HepG2 (cell line): ENCODE measurements around the gene TLR5. TPM values are rescaled to one million over a fixed set of nuclear protein-coding genes. Genes with fewer than 3 reads are reported as not detected.

Experiments used
- ATAC-seq: fragments of 200-7000 bp; cut with Tn5 transposase; 3 replicates; pipeline ENCODE4 v1.9.1; 2020; ENCODE audit warnings: mild to moderate bottlenecking, moderate library complexity
- BruUV-seq: library from RNA; stranded (reverse); fragments of 400-500 nt; replicated peaks from 2 replicates; lab custom pipeline; 2021; lab: Mats Ljungman, UMichigan
- CTCF ChIA-PET: fragments of 300-600 bp; formaldehyde crosslinking; extraction: SDS; loops from one replicate; lab custom pipeline; 2021; ENCODE audit warnings: low total read pairs, inconsistent platforms, low intra/inter-chr PET ratio; lab: Yijun Ruan, JAX
- POLR2A ChIA-PET: fragments of 350-600 bp; sonication (Branson Sonifier 250); formaldehyde crosslinking; loops from one replicate; lab custom pipeline; 2020; ENCODE audit warnings: antibody characterized with exemption, inconsistent platforms; lab: Yijun Ruan, JAX
- DNase-seq: peaks from one replicate; pipeline ENCODE4 v3.0.0-alpha.2; 2015; ENCODE audit warnings: low spot score
- FAIRE-seq: peaks from 3 replicates; lab custom pipeline; 2011; peaks lifted over from hg19 to GRCh38; lab: Jason Lieb, UNC
- H2AFZ ChIP-seq: one replicate; pipeline ENCODE4 v1.6.1; 2011; ENCODE audit warnings: low read length, inconsistent platforms
- H3K27ac ChIP-seq: fragments of 300-600 bp; 3 replicates; pipeline ENCODE4 v1.8.0; 2011; ENCODE audit warnings: mixed run types, mild to moderate bottlenecking, mixed read lengths, low read length, inconsistent platforms; ENCODE audit not compliant: insufficient read depth; ENCODE audit errors: extremely low read length
- H3K27me3 ChIP-seq, 2 experiments: fragments of 200-600 bp in 1 of 2; 2 replicates in 1 of 2; 3 replicates in 1 of 2; pipeline versions ENCODE4 v1.6.0 to v1.8.0; 2011; ENCODE audit warnings: low read length in 2 of 2, mild to moderate bottlenecking in 2 of 2, moderate library complexity in 2 of 2, inconsistent platforms in 1 of 2; ENCODE audit not compliant: insufficient read depth in 2 of 2, control insufficient read depth in 1 of 2
- H3K36me3 ChIP-seq, 2 experiments: fragments of 200-600 bp in 1 of 2; replicated peaks in 1 of 2; 2 replicates in 1 of 2; 3 replicates in 1 of 2; pipeline versions ENCODE4 v1.5.1 to v1.8.0; 2011; ENCODE audit warnings: low read length in 2 of 2, inconsistent platforms in 1 of 2; ENCODE audit not compliant: insufficient read depth in 2 of 2, control insufficient read depth in 1 of 2
- H3K4me1 ChIP-seq: 2 replicates; pipeline ENCODE4 v1.5.1; 2012; ENCODE audit warnings: low read length, inconsistent platforms; ENCODE audit not compliant: insufficient read depth
- H3K4me2 ChIP-seq: 2 replicates; pipeline ENCODE4 v1.6.0; 2011; ENCODE audit warnings: low read depth, low read length, inconsistent platforms
- H3K4me3 ChIP-seq, 3 experiments: fragments of 200-600 bp in 1 of 3; sonication (generic), shearing (Covaris generic) in 1 of 3; replicated peaks in 1 of 3; 2 replicates each; pipeline ENCODE4 v1.5.1; 2011 to 2016; ENCODE audit warnings: low read length in 3 of 3, inconsistent platforms in 2 of 3, low read depth in 2 of 3, mild to moderate bottlenecking in 2 of 3, control low read depth in 1 of 3, mixed read lengths in 1 of 3; ENCODE audit not compliant: insufficient read depth in 1 of 3
- H3K79me2 ChIP-seq: one replicate; pipeline ENCODE4 v1.6.1; 2011; ENCODE audit warnings: low read length, inconsistent platforms; ENCODE audit not compliant: insufficient read depth
- H3K9ac ChIP-seq: 2 replicates; pipeline ENCODE4 v1.6.0; 2011; ENCODE audit warnings: mild to moderate bottlenecking, low read depth, low read length, inconsistent platforms; ENCODE audit not compliant: insufficient read depth
- H3K9me3 ChIP-seq: 2 replicates; pipeline ENCODE4 v1.5.1; 2012; ENCODE audit warnings: mild to moderate bottlenecking, low read length
- H4K20me1 ChIP-seq: 2 replicates; pipeline ENCODE4 v1.6.0; 2011; ENCODE audit warnings: inconsistent platforms, mild to moderate bottlenecking, low read length, moderate library complexity; ENCODE audit not compliant: insufficient read depth
- CENPX ChIP-seq: sonication (generic); formaldehyde crosslinking; IDR thresholded peaks from 2 replicates; pipeline ENCODE4 v1.9.0; 2021; ENCODE audit warnings: mild to moderate bottlenecking, missing genetic modification reagents, moderate library complexity
- CREB3 ChIP-seq: sonication (generic); formaldehyde crosslinking; IDR thresholded peaks from 2 replicates; pipeline ENCODE4 v1.5.0; 2020; ENCODE audit warnings: missing genetic modification reagents
- ELF3 ChIP-seq: IDR thresholded peaks from 2 replicates; pipeline ENCODE4 v1.6.1; 2016; ENCODE audit warnings: missing genetic modification reagents, missing compliant biosample characterization
- ELF4 ChIP-seq: sonication (generic); formaldehyde crosslinking; IDR thresholded peaks from 2 replicates; pipeline ENCODE4 v1.5.0; 2020; ENCODE audit warnings: missing genetic modification reagents, mild to moderate bottlenecking, moderate library complexity, borderline replicate concordance
- GPN1 ChIP-seq: sonication (generic); formaldehyde crosslinking; IDR thresholded peaks from 2 replicates; pipeline ENCODE4 v1.5.1; 2020; ENCODE audit warnings: missing genetic modification reagents, borderline replicate concordance
- HNF1A ChIP-seq, 2 experiments: sonication (generic) in 1 of 2; formaldehyde crosslinking in 1 of 2; IDR thresholded peaks; 2 replicates each; pipeline versions ENCODE4 v1.4.0 to v1.6.1; 2016 to 2020; ENCODE audit warnings: borderline replicate concordance in 1 of 2, low read depth in 1 of 2, mild to moderate bottlenecking in 1 of 2, missing genetic modification reagents in 1 of 2
- PAWR ChIP-seq: sonication (generic); formaldehyde crosslinking; IDR thresholded peaks from 2 replicates; pipeline ENCODE4 v1.4.0; 2020; ENCODE audit warnings: missing genetic modification reagents, mild to moderate bottlenecking, borderline replicate concordance
- RFXAP ChIP-seq: sonication (generic); formaldehyde crosslinking; IDR thresholded peaks from 2 replicates; pipeline ENCODE4 v1.4.0; 2020; ENCODE audit warnings: missing genetic modification reagents, borderline replicate concordance
- SKI ChIP-seq: fragments of 450-650 bp; IDR thresholded peaks from one replicate; pipeline ENCODE4 v1.6.1; 2018; ENCODE audit warnings: mild to moderate bottlenecking; ENCODE audit not compliant: partially characterized antibody
- ZNF724P ChIP-seq: sonication (generic); formaldehyde crosslinking; IDR thresholded peaks from 2 replicates; pipeline ENCODE4 v1.8.0; 2022; ENCODE audit warnings: missing genetic modification reagents, borderline replicate concordance
- ZSCAN9 ChIP-seq: IDR thresholded peaks from 2 replicates; pipeline ENCODE4 v1.6.1; 2016; ENCODE audit warnings: borderline replicate concordance
- WGBS: methylation state at CpG from one replicate; pipeline ENCODE4 v1.1.6; 2017; ENCODE audit warnings: low lambda C conversion rate; 5-methylcytosine and 5-hydroxymethylcytosine counted together
- in situ Hi-C: cut with HindIII; loops from 2 replicates; pipeline ENCODE4 v1.10.0; 2017; ENCODE audit warnings: low pct_unique_long_range_greater_than_20kb; ENCODE audit not compliant: extremely low pct_ligation_motif_present
- intact Hi-C: fragments of 100-400 bp; cut with micrococcal nuclease; formaldehyde crosslinking; loops from one replicate; pipeline ENCODE4 v1.10.0; 2022; ENCODE audit not compliant: unreplicated experiment
- polyA plus RNA-seq, 8 experiments: library from polyadenylated mRNA; depleted of rRNA in 3 of 8; stranded (reverse) in 7 of 8; unstranded in 1 of 8; fragments of >200 nt; fragmentation: Illumina TruSeq in 4 of 8; extraction: Trizol in 4 of 8; gene quantifications; 2 replicates each; pipeline versions ENCODE4 v1.2.1 to v1.2.3, GENCODE V29; 2011 to 2016; ENCODE audit warnings: low read depth in 4 of 8, missing spikeins in 1 of 8, mixed read lengths in 1 of 8; ENCODE audit not compliant: insufficient read depth in 1 of 8
- total RNA-seq, 5 experiments: library from RNA; depleted of rRNA; stranded (reverse); fragments of >200 nt; fragmentation: Illumina TruSeq; extraction: Trizol; gene quantifications; 2 replicates each; pipeline ENCODE4 v1.2.3, GENCODE V29; 2016; ENCODE audit warnings: low read depth in 1 of 5
- TF ChIP-seq, protein P1 (sequence below): IDR thresholded peaks from 2 replicates; pipeline ENCODE4 v1.6.1; 2012; ENCODE audit warnings: low read depth, low read length, improper control_type of control experiment
- TF ChIP-seq, protein P2 (sequence below): IDR thresholded peaks from 2 replicates; pipeline ENCODE4 v1.6.1; 2016; ENCODE audit warnings: control low read depth

Gene TLR5
- total and polyA plus RNA-seq, 2 of the 13 experiments (the other 11 are each of a cell fraction or from before 2014, with no cell fraction given) = not detected

- Histone ChIP-seq H2AFZ (no peak overlapping the region), H3K4me3 (no peak overlapping the region), H3K79me2 (no peaks in the 10 kb centered on the region), H3K4me1 (no peaks in the 10 kb centered on the region), H3K27ac (no peak overlapping the region), H3K4me2 (no peak overlapping the region), H3K9ac (no peak overlapping the region), H3K27me3 (peaks cover 0 to 39% of the 10 kb centered on the region in 2 experiments; a peak in 4 of 5 replicates), H3K36me3 (no peaks in the 10 kb centered on the region), H4K20me1 (no peaks in the 10 kb centered on the region), H3K9me3 (no peaks in the 10 kb centered on the region)
- in situ Hi-C loops (loop anchor here (10.0 kb wide), 1 partner anchor 549 kb away; no protein-coding TSS in a partner anchor), intact Hi-C loops (no loop called here)
- WGBS = 25% methylated on average over 7 of the region's 8 CpGs
- FAIRE-seq (no peak), DNase-seq (no peak), ATAC-seq (no peak)
- TF ChIP-seq PAWR (CRISPR knock-in tag) (no peak), ZNF724P (CRISPR knock-in tag) (no peak), CREB3 (no peak), CENPX (no peak), RFXAP (CRISPR knock-in tag) (no peak), ELF4 (no peak), GPN1 (no peak), SKI (no peak), ZSCAN9 (CRISPR knock-in tag) (no peak), ELF3 (no peak), HNF1A (IDR thresholded peaks at IDR 0.05; ENCODE audit: low read depth) (no peak), HNF1A (CRISPR knock-in tag; IDR thresholded peaks at IDR 0.05; ENCODE audit: borderline replicate concordance) (no peak)
- TF ChIP-seq, protein P1, sequence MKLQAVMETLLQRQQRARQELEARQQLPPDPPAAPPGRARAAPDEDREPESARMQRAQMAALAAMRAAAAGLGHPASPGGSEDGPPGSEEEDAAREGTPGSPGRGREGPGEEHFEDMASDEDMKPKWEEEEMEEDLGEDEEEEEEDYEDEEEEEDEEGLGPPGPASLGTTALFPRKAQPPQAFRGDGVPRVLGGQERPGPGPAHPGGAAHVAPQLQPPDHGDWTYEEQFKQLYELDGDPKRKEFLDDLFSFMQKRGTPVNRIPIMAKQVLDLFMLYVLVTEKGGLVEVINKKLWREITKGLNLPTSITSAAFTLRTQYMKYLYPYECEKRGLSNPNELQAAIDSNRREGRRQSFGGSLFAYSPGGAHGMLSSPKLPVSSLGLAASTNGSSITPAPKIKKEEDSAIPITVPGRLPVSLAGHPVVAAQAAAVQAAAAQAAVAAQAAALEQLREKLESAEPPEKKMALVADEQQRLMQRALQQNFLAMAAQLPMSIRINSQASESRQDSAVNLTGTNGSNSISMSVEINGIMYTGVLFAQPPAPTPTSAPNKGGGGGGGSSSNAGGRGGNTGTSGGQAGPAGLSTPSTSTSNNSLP = no peak
- TF ChIP-seq, protein P2, sequence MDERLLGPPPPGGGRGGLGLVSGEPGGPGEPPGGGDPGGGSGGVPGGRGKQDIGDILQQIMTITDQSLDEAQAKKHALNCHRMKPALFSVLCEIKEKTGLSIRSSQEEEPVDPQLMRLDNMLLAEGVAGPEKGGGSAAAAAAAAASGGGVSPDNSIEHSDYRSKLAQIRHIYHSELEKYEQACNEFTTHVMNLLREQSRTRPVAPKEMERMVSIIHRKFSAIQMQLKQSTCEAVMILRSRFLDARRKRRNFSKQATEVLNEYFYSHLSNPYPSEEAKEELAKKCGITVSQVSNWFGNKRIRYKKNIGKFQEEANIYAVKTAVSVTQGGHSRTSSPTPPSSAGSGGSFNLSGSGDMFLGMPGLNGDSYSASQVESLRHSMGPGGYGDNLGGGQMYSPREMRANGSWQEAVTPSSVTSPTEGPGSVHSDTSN (CRISPR knock-in tag) = no peak
- POLR2A ChIA-PET = no interaction called here
- no TSS peak for BruUV-seq
- CTCF ChIA-PET = no interaction called here
Measured at GRCh38 chr1:223135176-223135942, 7.7 kb downstream of the TLR5 start.
